HepG2 (cell line): Measurements from ENCODE around the gene ACTR1A. TPM values are rescaled to one million over a fixed set of nuclear protein-coding genes. Genes with fewer than 3 reads are reported as not detected.

Source experiments
- ARID5B ChIP-seq: IDR thresholded peaks from 2 replicates; pipeline ENCODE4 v1.4.0; 2020; ENCODE audit warnings: mild to moderate bottlenecking, missing genetic modification reagents
- CTCF ChIP-seq: sonication (generic); formaldehyde crosslinking; IDR thresholded peaks from 2 replicates; pipeline ENCODE4 v1.5.0; 2020; ENCODE audit warnings: mild to moderate bottlenecking, missing genetic modification reagents, moderate library complexity
- FOSL2 ChIP-seq: sonication (generic); formaldehyde crosslinking; IDR thresholded peaks from 2 replicates; pipeline ENCODE4 v1.4.0; 2020; ENCODE audit warnings: missing genetic modification reagents
- FOXK1 ChIP-seq: sonication (generic); formaldehyde crosslinking; IDR thresholded peaks from 2 replicates; pipeline ENCODE4 v1.4.0; 2020; ENCODE audit warnings: low read depth, missing genetic modification reagents, borderline replicate concordance
- ISL2 ChIP-seq: sonication (generic); formaldehyde crosslinking; IDR thresholded peaks from 2 replicates; pipeline ENCODE4 v1.5.0; 2020; ENCODE audit warnings: missing genetic modification reagents
- LBX2 ChIP-seq: sonication (generic); formaldehyde crosslinking; IDR thresholded peaks from 2 replicates; pipeline ENCODE4 v1.5.0; 2020; ENCODE audit warnings: missing genetic modification reagents, mild to moderate bottlenecking, borderline replicate concordance
- MAZ ChIP-seq, 2 experiments: sonication (generic) in 1 of 2; formaldehyde crosslinking in 1 of 2; IDR thresholded peaks; 2 replicates each; pipeline versions ENCODE4 v1.5.0 to v1.6.1; 2012 to 2020; ENCODE audit warnings: low read depth in 2 of 2, mild to moderate bottlenecking in 2 of 2, borderline replicate concordance in 1 of 2, improper control_type of control experiment in 1 of 2, low read length in 1 of 2, missing genetic modification reagents in 1 of 2, moderate library complexity in 1 of 2
- MXD3 ChIP-seq: IDR thresholded peaks from 2 replicates; pipeline ENCODE4 v1.6.1; 2016; ENCODE audit warnings: mild to moderate bottlenecking, missing biosample characterization, missing genetic modification reagents
- POLR2G ChIP-seq: fragments of 200-400 bp; formaldehyde crosslinking; IDR thresholded peaks from 2 replicates; pipeline ENCODE4 v1.6.1; 2018; ENCODE audit warnings: mild to moderate bottlenecking, low read depth, low read length, moderate library complexity
- SIX4 ChIP-seq: sonication (generic); formaldehyde crosslinking; IDR thresholded peaks from 2 replicates; pipeline ENCODE4 v1.4.0; 2020; ENCODE audit warnings: missing genetic modification reagents
- SMC3 ChIP-seq: IDR thresholded peaks from 2 replicates; pipeline ENCODE4 v1.6.1; 2011; ENCODE audit warnings: low read length, improper control_type of control experiment
- SP1 ChIP-seq, 2 experiments: fragments of 450-650 bp in 1 of 2; sonication (generic) in 1 of 2; formaldehyde crosslinking in 1 of 2; IDR thresholded peaks; 2 replicates each; pipeline versions ENCODE4 v1.4.0 to v1.6.1; 2016 to 2020; ENCODE audit warnings: missing genetic modification reagents in 1 of 2
- TBX2 ChIP-seq: sonication (generic); formaldehyde crosslinking; IDR thresholded peaks from 2 replicates; pipeline ENCODE4 v1.5.0; 2020; ENCODE audit warnings: missing genetic modification reagents, mild to moderate bottlenecking, borderline replicate concordance
- TEAD3 ChIP-seq: optimal IDR thresholded peaks from 2 replicates; pipeline ENCODE3; 2016; ENCODE audit warnings: borderline replicate concordance
- XRCC5 ChIP-seq: fragments of 200-400 bp; formaldehyde crosslinking; optimal IDR thresholded peaks from 2 replicates; pipeline ENCODE3; 2017; ENCODE audit warnings: mild to moderate bottlenecking, low read length
- ZGPAT ChIP-seq: IDR thresholded peaks from 2 replicates; pipeline ENCODE4 v1.6.1; 2016; ENCODE audit warnings: mild to moderate bottlenecking
- polyA plus RNA-seq, 8 experiments: library from polyadenylated mRNA; depleted of rRNA in 3 of 8; stranded (reverse) in 7 of 8; unstranded in 1 of 8; fragments of >200 nt; fragmentation: Illumina TruSeq in 4 of 8; extraction: Trizol in 4 of 8; gene quantifications; 2 replicates each; pipeline versions ENCODE4 v1.2.1 to v1.2.3, GENCODE V29; 2011 to 2016; ENCODE audit warnings: low read depth in 4 of 8, missing spikeins in 1 of 8, mixed read lengths in 1 of 8; ENCODE audit not compliant: insufficient read depth in 1 of 8
- total RNA-seq, 5 experiments: library from RNA; depleted of rRNA; stranded (reverse); fragments of >200 nt; fragmentation: Illumina TruSeq; extraction: Trizol; gene quantifications; 2 replicates each; pipeline ENCODE4 v1.2.3, GENCODE V29; 2016; ENCODE audit warnings: low read depth in 1 of 5

The ACTR1A gene
- total and polyA plus RNA-seq, 2 of the 13 experiments (the other 11 are each of a cell fraction or from before 2014, with no cell fraction given), result 59.6 to 62.8 TPM

- peak; percentile 58 for TF ChIP-seq POLR2G
- TF ChIP-seq MXD3, result 0 out of 2 replicates have a peak, but pooled peaks have one; percentile 26
- TF ChIP-seq SMC3, result peak; percentile 83
- peak; percentile 62 for TF ChIP-seq XRCC5
- 0 out of 2 replicates have a peak, but pooled peaks have one; percentile 10 for TF ChIP-seq ARID5B
- TF ChIP-seq ISL2 (CRISPR knock-in tag), result no peak
- TF ChIP-seq TBX2 (CRISPR knock-in tag), result peak; percentile 70
- peak; percentile 45 for TF ChIP-seq TEAD3 (CRISPR knock-in tag)
- TF ChIP-seq FOSL2 (CRISPR knock-in tag), result peak; percentile 37; the same call in 1 of the 2 replicates
- TF ChIP-seq SIX4 (CRISPR knock-in tag), result no peak
- peak; percentile 25; the same call in 1 of the 2 replicates for TF ChIP-seq FOXK1
- 0 out of 2 replicates have a peak, but pooled peaks have one; percentile 40 for TF ChIP-seq MAZ (IDR thresholded peaks at IDR 0.05; ENCODE audit: borderline replicate concordance, low read depth, low read length)
- peak; percentile 75 for TF ChIP-seq MAZ (CRISPR knock-in tag; IDR thresholded peaks at IDR 0.05; ENCODE audit: low read depth)
- TF ChIP-seq LBX2, result no peak; the same call in 1 of the 2 replicates
- peak; percentile 38; the same call in 1 of the 2 replicates for TF ChIP-seq ZGPAT
- TF ChIP-seq SP1 (IDR thresholded peaks at IDR 0.05), result no peak
- peak; percentile 93 for TF ChIP-seq SP1 (CRISPR knock-in tag; IDR thresholded peaks at IDR 0.05)
- peak; percentile 94 for TF ChIP-seq CTCF (CRISPR knock-in tag)
These were observed 1.0 kb upstream of the ACTR1A start, which contains the start of gene SUFU (continued) for GRCh38 chr10:102503264-102504178.
